Panc1 (cell line): ENCODE data around the gene WNT3A.

ENCODE experiments used
- CTCF ChIP-seq: fragments of 450-650 bp; IDR thresholded peaks from 2 replicates; pipeline ENCODE4 v1.5.1; 2017; ENCODE audit warnings: mild to moderate bottlenecking
- POLR2AphosphoS5 ChIP-seq: IDR thresholded peaks from 2 replicates; pipeline ENCODE4 v1.6.1; 2012; ENCODE audit warnings: mild to moderate bottlenecking, low read depth, low read length, moderate library complexity
- SIN3A ChIP-seq: IDR thresholded peaks from 2 replicates; pipeline ENCODE4 v1.6.1; 2012; ENCODE audit warnings: low read depth, mild to moderate bottlenecking, low read length, moderate library complexity, borderline replicate concordance; ENCODE audit not compliant: insufficient read depth
- TCF7L2 ChIP-seq: IDR thresholded peaks from 2 replicates; pipeline ENCODE4 v1.6.1; 2011; ENCODE audit warnings: mild to moderate bottlenecking, low read depth, low read length, inconsistent platforms

- TF ChIP-seq CTCF (no peak), POLR2AphosphoS5 (no peak), TCF7L2 (no peak), SIN3A (no peak)
These were observed 85.7 kb downstream of the WNT3A start for GRCh38 chr1:228092342-228093049.
